GM23338 (cell line): Measurements from ENCODE around the gene HIF1AN. TPM values are rescaled to one million over a fixed set of nuclear protein-coding genes. Genes with fewer than 3 reads are reported as not detected.

Source experiments
- ATAC-seq: fragments of 200-7000 bp; cut with Tn5 transposase; 3 replicates; pipeline ENCODE4 v1.9.1; 2020
- DNase-seq: peaks from one replicate; pipeline ENCODE4 v3.0.0-alpha.2; 2015; ENCODE audit warnings: low spot score
- H2AFZ ChIP-seq: fragments of 200-600 bp; sonication (generic); 2 replicates; pipeline ENCODE4 v1.8.0; 2016; ENCODE audit warnings: antibody characterized with exemption, mild to moderate bottlenecking, moderate library complexity
- H3F3A ChIP-seq: fragments of 200-600 bp; sonication (generic); replicated peaks from 2 replicates; pipeline ENCODE4 v1.8.0; 2017; ENCODE audit warnings: antibody characterized with exemption, mixed run types, low read depth
- H3K27ac ChIP-seq: fragments of 200-600 bp; sonication (generic); 2 replicates; pipeline ENCODE4 v1.6.1; 2016; ENCODE audit warnings: low read depth
- H3K27me3 ChIP-seq: fragments of 200-600 bp; sonication (generic); 2 replicates; pipeline ENCODE4 v1.8.0; 2016; ENCODE audit warnings: mild to moderate bottlenecking, mixed run types, moderate library complexity; ENCODE audit not compliant: insufficient read depth
- H3K36me3 ChIP-seq: fragments of 200-600 bp; sonication (generic); 2 replicates; pipeline ENCODE4 v1.8.0; 2016; ENCODE audit warnings: mild to moderate bottlenecking; ENCODE audit not compliant: insufficient read depth
- H3K4me1 ChIP-seq: fragments of 200-600 bp; sonication (generic); 2 replicates; pipeline ENCODE4 v1.8.0; 2016; ENCODE audit warnings: mild to moderate bottlenecking, moderate library complexity; ENCODE audit not compliant: insufficient read depth
- H3K4me2 ChIP-seq: fragments of 200-600 bp; sonication (generic); 2 replicates; pipeline ENCODE4 v1.7.1; 2017; ENCODE audit warnings: mixed run types
- H3K4me3 ChIP-seq: fragments of 200-600 bp; sonication (generic); 2 replicates; pipeline ENCODE4 v1.6.1; 2016; ENCODE audit warnings: mixed run types
- H3K79me2 ChIP-seq: fragments of 200-600 bp; sonication (generic); replicated peaks from 2 replicates; pipeline ENCODE4 v1.8.0; 2017; ENCODE audit warnings: mild to moderate bottlenecking; ENCODE audit not compliant: insufficient read depth
- H3K9me2 ChIP-seq: fragments of 200-600 bp; sonication (generic); 2 replicates; pipeline ENCODE4 v1.8.0; 2017; ENCODE audit not compliant: insufficient read depth
- H4K20me1 ChIP-seq: fragments of 200-600 bp; sonication (generic); replicated peaks from 2 replicates; pipeline ENCODE4 v1.8.0; 2017; ENCODE audit warnings: mild to moderate bottlenecking; ENCODE audit not compliant: insufficient read depth
- H3K27ac Mint-ChIP-seq: 2 replicates; pipeline ENCODE4 v1.8.0; 2020; ENCODE audit warnings: inconsistent platforms, mild to moderate bottlenecking, moderate library complexity, mixed read lengths
- H3K27me3 Mint-ChIP-seq: 3 replicates; pipeline ENCODE4 v1.8.0; 2022; ENCODE audit warnings: low read depth, mild to moderate bottlenecking, moderate library complexity, mixed read lengths, inconsistent platforms; ENCODE audit not compliant: insufficient read depth, poor library complexity
- H3K36me3 Mint-ChIP-seq: 3 replicates; pipeline ENCODE4 v1.8.0; 2021; ENCODE audit warnings: low read depth, mild to moderate bottlenecking, inconsistent platforms, moderate library complexity, mixed read lengths
- H3K4me1 Mint-ChIP-seq: 3 replicates; pipeline ENCODE4 v1.8.0; 2020; ENCODE audit warnings: mild to moderate bottlenecking, inconsistent platforms, mixed read lengths
- H3K4me3 Mint-ChIP-seq: 3 replicates; pipeline ENCODE4 v1.8.0; 2021; ENCODE audit warnings: moderate library complexity, mild to moderate bottlenecking, inconsistent platforms, mixed read lengths
- H3K9me3 Mint-ChIP-seq: 3 replicates; pipeline ENCODE4 v1.8.0; 2020; ENCODE audit warnings: moderate library complexity, mild to moderate bottlenecking, inconsistent platforms, mixed read lengths
- CREB1 ChIP-seq: fragments of 250-450 bp; sonication (Bioruptor Pico); IDR thresholded peaks from 2 replicates; pipeline ENCODE4 v1.5.0; 2020; ENCODE audit warnings: low read depth, mild to moderate bottlenecking, moderate library complexity
- EZH2 ChIP-seq: fragments of 200-600 bp; sonication (generic); IDR thresholded peaks from one replicate; pipeline ENCODE4 v1.8.0; 2017; ENCODE audit warnings: antibody characterized with exemption, mild to moderate bottlenecking, low read depth; ENCODE audit not compliant: unreplicated experiment
- EZH2phosphoT487 ChIP-seq: fragments of 200-600 bp; sonication (generic); IDR thresholded peaks from one replicate; pipeline ENCODE4 v1.8.1; 2018; ENCODE audit warnings: antibody characterized with exemption; ENCODE audit not compliant: unreplicated experiment
- JUNB ChIP-seq: IDR thresholded peaks from one replicate; pipeline ENCODE4 v1.6.1; 2016; ENCODE audit warnings: antibody characterized with exemption; ENCODE audit not compliant: unreplicated experiment
- NANOG ChIP-seq: IDR thresholded peaks from 2 replicates; pipeline ENCODE4 v1.6.1; 2016; ENCODE audit warnings: antibody characterized with exemption, borderline replicate concordance
- POLR2AphosphoS5 ChIP-seq: IDR thresholded peaks from 2 replicates; pipeline ENCODE4 v1.6.1; 2016; ENCODE audit warnings: antibody characterized with exemption, low read depth
- STAT1 ChIP-seq: IDR thresholded peaks from one replicate; pipeline ENCODE4 v1.6.1; 2016; ENCODE audit warnings: antibody characterized with exemption; ENCODE audit not compliant: unreplicated experiment
- ZNF114 ChIP-seq: fragments of 250-450 bp; sonication (Bioruptor Pico); IDR thresholded peaks from 2 replicates; pipeline ENCODE4 v1.5.0; 2020; ENCODE audit warnings: mild to moderate bottlenecking, moderate library complexity
- ZNF331 ChIP-seq: fragments of 250-450 bp; sonication (Bioruptor Pico); IDR thresholded peaks from 2 replicates; pipeline ENCODE4 v1.5.0; 2020; ENCODE audit warnings: low read depth, mild to moderate bottlenecking, moderate library complexity
- polyA plus RNA-seq: library from polyadenylated mRNA; unstranded; fragments of >200 nt; fragmentation: Nextera tagmentation; extraction: Ambion mirVana; gene quantifications from 2 replicates; pipeline ENCODE4 v1.2.1, GENCODE V29; 2016
- total RNA-seq: library from RNA; depleted of rRNA; stranded (reverse); fragments of >200 nt; shearing (Covaris generic); gene quantifications from 2 replicates; pipeline ENCODE4 v1.2.3, GENCODE V29; 2014
- TF ChIP-seq, protein P1 (sequence below): fragments of 250-450 bp; sonication (Bioruptor Pico); IDR thresholded peaks from 2 replicates; pipeline ENCODE4 v1.5.0; 2020; ENCODE audit warnings: mild to moderate bottlenecking, moderate library complexity
- TF ChIP-seq, protein P2 (sequence below), 2 experiments: fragments of 200-600 bp in 1 of 2; sonication (generic) in 1 of 2; conservative IDR thresholded peaks; 2 replicates each; pipeline versions ENCODE4 v1.5.1 to v1.6.1; 2016 to 2017; ENCODE audit warnings: antibody characterized with exemption in 2 of 2, low read depth in 2 of 2, mild to moderate bottlenecking in 2 of 2, moderate library complexity in 1 of 2
- TF ChIP-seq, protein P3 (sequence below): IDR thresholded peaks from 2 replicates; pipeline ENCODE4 v1.6.1; 2016; ENCODE audit warnings: antibody characterized with exemption
- TF ChIP-seq, protein P4 (sequence below): IDR thresholded peaks from one replicate; pipeline ENCODE4 v1.6.1; 2018; ENCODE audit warnings: antibody characterized with exemption; ENCODE audit not compliant: unreplicated experiment

The HIF1AN gene
- total and polyA plus RNA-seq, 2 experiments from 2014 or later, result 9.9 to 26.3 TPM

DNA sequence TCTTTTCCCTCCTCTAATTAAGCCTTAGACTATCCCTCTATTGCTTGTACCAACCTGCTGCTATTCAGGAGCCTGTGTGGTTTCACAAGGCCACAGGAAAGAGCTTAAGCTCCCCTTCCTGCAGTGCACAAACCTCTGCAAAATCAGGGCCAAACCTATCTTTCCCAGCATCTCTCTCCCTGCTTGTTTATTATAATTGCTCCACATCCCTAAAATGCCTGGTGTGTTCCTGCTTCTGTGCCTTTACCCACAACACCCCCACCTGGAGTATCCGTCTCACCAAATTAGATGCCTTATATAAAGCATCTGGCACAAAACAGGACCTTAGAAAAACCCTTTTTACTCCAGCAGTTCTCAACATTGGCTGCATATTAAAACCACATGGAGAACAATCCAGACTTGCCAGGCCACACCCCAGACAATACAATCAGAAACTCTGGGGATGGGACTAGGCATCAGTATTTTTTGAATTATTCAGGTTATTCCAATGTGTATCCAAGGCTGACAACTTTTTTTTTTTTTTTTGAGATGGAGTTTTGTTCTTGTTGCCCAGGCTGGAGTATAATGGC is 32.7 kb upstream of the HIF1AN start (continued):
- TF ChIP-seq, protein P1, sequence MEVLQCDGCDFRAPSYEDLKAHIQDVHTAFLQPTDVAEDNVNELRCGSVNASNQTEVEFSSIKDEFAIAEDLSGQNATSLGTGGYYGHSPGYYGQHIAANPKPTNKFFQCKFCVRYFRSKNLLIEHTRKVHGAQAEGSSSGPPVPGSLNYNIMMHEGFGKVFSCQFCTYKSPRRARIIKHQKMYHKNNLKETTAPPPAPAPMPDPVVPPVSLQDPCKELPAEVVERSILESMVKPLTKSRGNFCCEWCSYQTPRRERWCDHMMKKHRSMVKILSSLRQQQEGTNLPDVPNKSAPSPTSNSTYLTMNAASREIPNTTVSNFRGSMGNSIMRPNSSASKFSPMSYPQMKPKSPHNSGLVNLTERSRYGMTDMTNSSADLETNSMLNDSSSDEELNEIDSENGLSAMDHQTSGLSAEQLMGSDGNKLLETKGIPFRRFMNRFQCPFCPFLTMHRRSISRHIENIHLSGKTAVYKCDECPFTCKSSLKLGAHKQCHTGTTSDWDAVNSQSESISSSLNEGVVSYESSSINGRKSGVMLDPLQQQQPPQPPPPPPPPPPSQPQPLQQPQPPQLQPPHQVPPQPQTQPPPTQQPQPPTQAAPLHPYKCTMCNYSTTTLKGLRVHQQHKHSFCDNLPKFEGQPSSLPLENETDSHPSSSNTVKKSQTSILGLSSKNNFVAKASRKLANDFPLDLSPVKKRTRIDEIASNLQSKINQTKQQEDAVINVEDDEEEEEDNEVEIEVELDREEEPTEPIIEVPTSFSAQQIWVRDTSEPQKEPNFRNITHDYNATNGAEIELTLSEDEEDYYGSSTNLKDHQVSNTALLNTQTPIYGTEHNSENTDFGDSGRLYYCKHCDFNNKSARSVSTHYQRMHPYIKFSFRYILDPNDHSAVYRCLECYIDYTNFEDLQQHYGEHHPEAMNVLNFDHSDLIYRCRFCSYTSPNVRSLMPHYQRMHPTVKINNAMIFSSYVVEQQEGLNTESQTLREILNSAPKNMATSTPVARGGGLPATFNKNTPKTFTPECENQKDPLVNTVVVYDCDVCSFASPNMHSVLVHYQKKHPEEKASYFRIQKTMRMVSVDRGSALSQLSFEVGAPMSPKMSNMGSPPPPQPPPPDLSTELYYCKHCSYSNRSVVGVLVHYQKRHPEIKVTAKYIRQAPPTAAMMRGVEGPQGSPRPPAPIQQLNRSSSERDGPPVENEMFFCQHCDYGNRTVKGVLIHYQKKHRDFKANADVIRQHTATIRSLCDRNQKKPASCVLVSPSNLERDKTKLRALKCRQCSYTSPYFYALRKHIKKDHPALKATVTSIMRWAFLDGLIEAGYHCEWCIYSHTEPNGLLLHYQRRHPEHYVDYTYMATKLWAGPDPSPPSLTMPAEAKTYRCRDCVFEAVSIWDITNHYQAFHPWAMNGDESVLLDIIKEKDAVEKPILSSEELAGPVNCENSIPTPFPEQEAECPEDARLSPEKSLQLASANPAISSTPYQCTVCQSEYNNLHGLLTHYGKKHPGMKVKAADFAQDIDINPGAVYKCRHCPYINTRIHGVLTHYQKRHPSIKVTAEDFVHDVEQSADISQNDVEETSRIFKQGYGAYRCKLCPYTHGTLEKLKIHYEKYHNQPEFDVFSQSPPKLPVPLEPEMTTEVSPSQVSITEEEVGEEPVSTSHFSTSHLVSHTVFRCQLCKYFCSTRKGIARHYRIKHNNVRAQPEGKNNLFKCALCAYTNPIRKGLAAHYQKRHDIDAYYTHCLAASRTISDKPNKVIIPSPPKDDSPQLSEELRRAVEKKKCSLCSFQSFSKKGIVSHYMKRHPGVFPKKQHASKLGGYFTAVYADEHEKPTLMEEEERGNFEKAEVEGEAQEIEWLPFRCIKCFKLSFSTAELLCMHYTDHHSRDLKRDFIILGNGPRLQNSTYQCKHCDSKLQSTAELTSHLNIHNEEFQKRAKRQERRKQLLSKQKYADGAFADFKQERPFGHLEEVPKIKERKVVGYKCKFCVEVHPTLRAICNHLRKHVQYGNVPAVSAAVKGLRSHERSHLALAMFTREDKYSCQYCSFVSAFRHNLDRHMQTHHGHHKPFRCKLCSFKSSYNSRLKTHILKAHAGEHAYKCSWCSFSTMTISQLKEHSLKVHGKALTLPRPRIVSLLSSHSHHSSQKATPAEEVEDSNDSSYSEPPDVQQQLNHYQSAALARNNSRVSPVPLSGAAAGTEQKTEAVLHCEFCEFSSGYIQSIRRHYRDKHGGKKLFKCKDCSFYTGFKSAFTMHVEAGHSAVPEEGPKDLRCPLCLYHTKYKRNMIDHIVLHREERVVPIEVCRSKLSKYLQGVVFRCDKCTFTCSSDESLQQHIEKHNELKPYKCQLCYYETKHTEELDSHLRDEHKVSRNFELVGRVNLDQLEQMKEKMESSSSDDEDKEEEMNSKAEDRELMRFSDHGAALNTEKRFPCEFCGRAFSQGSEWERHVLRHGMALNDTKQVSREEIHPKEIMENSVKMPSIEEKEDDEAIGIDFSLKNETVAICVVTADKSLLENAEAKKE, result no peak
- no peak for TF ChIP-seq POLR2AphosphoS5
- TF ChIP-seq EZH2, result no peak
- no peak for TF ChIP-seq ZNF114 (CRISPR knock-in tag)
- no peak for TF ChIP-seq EZH2phosphoT487

DNA sequence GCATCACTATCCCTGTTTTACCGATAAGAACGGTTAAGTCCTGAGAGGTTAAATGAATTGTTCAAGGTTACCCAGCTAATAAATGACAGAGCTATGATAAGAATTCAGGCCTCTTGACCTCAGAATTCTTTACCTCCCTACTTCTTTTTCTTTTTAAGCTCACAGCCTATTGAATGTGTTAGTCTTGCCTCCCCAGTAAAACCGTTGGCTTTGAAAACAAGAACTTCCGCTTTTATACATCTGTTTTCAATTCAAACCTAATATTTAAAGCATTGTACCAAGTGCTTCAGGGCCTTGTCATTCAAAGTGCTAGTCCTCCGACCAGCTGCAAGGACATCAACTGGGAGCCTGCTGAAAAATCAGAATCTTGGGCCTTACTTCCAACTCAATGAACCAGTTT is 31.6 kb upstream of the HIF1AN start:
- ATAC-seq (no peak), DNase-seq (no peak)
- Mint-ChIP-seq H3K27ac (no peak overlapping the region), H3K4me1 (peaks cover 5% of the 10 kb centered on the region; the same call in 1 of the 3 replicates), H3K36me3 (no peaks in the 10 kb centered on the region), H3K27me3 (peaks cover 7% of the 10 kb centered on the region), H3K9me3 (no peaks in the 10 kb centered on the region), H3K4me3 (no peak overlapping the region)
- Histone ChIP-seq H4K20me1 (no peaks in the 10 kb centered on the region), H3K4me1 (no peaks in the 10 kb centered on the region), H3K4me2 (no peak overlapping the region), H2AFZ (no peak overlapping the region), H3K27me3 (no peaks in the 10 kb centered on the region), H3K79me2 (no peaks in the 10 kb centered on the region), H3F3A (no peaks in the 10 kb centered on the region), H3K27ac (no peak overlapping the region), H3K4me3 (no peak overlapping the region), H3K36me3 (no peaks in the 10 kb centered on the region; the same call in 1 of the 2 replicates), H3K9me2 (no peaks in the 10 kb centered on the region)
- TF ChIP-seq EZH2phosphoT487, result no peak
- no peak for TF ChIP-seq NANOG
- no peak for TF ChIP-seq ZNF331 (CRISPR knock-in tag)
- TF ChIP-seq, protein P2, sequence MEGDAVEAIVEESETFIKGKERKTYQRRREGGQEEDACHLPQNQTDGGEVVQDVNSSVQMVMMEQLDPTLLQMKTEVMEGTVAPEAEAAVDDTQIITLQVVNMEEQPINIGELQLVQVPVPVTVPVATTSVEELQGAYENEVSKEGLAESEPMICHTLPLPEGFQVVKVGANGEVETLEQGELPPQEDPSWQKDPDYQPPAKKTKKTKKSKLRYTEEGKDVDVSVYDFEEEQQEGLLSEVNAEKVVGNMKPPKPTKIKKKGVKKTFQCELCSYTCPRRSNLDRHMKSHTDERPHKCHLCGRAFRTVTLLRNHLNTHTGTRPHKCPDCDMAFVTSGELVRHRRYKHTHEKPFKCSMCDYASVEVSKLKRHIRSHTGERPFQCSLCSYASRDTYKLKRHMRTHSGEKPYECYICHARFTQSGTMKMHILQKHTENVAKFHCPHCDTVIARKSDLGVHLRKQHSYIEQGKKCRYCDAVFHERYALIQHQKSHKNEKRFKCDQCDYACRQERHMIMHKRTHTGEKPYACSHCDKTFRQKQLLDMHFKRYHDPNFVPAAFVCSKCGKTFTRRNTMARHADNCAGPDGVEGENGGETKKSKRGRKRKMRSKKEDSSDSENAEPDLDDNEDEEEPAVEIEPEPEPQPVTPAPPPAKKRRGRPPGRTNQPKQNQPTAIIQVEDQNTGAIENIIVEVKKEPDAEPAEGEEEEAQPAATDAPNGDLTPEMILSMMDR (conservative IDR thresholded peaks at IDR 0.05; ENCODE audit: low read depth in 2 of 2), result no peak
- no peak for TF ChIP-seq STAT1
- TF ChIP-seq POLR2AphosphoS5, result no peak
- TF ChIP-seq, protein P3, sequence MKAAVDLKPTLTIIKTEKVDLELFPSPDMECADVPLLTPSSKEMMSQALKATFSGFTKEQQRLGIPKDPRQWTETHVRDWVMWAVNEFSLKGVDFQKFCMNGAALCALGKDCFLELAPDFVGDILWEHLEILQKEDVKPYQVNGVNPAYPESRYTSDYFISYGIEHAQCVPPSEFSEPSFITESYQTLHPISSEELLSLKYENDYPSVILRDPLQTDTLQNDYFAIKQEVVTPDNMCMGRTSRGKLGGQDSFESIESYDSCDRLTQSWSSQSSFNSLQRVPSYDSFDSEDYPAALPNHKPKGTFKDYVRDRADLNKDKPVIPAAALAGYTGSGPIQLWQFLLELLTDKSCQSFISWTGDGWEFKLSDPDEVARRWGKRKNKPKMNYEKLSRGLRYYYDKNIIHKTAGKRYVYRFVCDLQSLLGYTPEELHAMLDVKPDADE, result no peak
- no peak for TF ChIP-seq EZH2
- TF ChIP-seq, protein P4, sequence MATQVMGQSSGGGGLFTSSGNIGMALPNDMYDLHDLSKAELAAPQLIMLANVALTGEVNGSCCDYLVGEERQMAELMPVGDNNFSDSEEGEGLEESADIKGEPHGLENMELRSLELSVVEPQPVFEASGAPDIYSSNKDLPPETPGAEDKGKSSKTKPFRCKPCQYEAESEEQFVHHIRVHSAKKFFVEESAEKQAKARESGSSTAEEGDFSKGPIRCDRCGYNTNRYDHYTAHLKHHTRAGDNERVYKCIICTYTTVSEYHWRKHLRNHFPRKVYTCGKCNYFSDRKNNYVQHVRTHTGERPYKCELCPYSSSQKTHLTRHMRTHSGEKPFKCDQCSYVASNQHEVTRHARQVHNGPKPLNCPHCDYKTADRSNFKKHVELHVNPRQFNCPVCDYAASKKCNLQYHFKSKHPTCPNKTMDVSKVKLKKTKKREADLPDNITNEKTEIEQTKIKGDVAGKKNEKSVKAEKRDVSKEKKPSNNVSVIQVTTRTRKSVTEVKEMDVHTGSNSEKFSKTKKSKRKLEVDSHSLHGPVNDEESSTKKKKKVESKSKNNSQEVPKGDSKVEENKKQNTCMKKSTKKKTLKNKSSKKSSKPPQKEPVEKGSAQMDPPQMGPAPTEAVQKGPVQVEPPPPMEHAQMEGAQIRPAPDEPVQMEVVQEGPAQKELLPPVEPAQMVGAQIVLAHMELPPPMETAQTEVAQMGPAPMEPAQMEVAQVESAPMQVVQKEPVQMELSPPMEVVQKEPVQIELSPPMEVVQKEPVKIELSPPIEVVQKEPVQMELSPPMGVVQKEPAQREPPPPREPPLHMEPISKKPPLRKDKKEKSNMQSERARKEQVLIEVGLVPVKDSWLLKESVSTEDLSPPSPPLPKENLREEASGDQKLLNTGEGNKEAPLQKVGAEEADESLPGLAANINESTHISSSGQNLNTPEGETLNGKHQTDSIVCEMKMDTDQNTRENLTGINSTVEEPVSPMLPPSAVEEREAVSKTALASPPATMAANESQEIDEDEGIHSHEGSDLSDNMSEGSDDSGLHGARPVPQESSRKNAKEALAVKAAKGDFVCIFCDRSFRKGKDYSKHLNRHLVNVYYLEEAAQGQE, result no peak
- no peak for TF ChIP-seq JUNB
- TF ChIP-seq CREB1 (CRISPR knock-in tag), result no peak
